Ishikawa (cell line): Measurements from ENCODE around the gene HIGD1C.

Experiments
- TCF12 ChIP-seq: IDR thresholded peaks from 2 replicates; pipeline ENCODE4 v1.6.1; 2012; ENCODE audit warnings: low read depth
- USF1 ChIP-seq: IDR thresholded peaks from 2 replicates; pipeline ENCODE4 v1.6.1; 2012
- YY1 ChIP-seq: IDR thresholded peaks from 2 replicates; pipeline ENCODE4 v1.6.1; 2012; ENCODE audit warnings: low read depth

- TF ChIP-seq TCF12 (no peak), YY1 (no peak), USF1 (no peak)
Observed at GRCh38 chr12:51017452-51017851, 65.1 kb downstream of the HIGD1C start.
